H9 (cell line): Measurements from ENCODE around the gene HK3. TPM values are rescaled to one million over a fixed set of nuclear protein-coding genes. Genes with fewer than 3 reads are reported as not detected.
A peak's percentile ranks its signal among the peaks of the same experiment; 100 is the strongest.

Source experiments
- DNase-seq: peaks from one replicate; pipeline ENCODE4 v3.0.0-alpha.2; 2017
- H2AFZ ChIP-seq: one replicate; pipeline ENCODE4 v1.6.1; 2013; ENCODE audit warnings: mild to moderate bottlenecking, low read length, control low read depth, moderate library complexity
- H2AK5ac ChIP-seq: 2 replicates; pipeline ENCODE4 v1.6.1; 2013; ENCODE audit warnings: low read length, control low read depth, mixed read lengths; ENCODE audit not compliant: insufficient read length
- H2BK120ac ChIP-seq: one replicate; pipeline ENCODE4 v1.6.1; 2013; ENCODE audit warnings: low read depth, mild to moderate bottlenecking, low read length, control low read depth, inconsistent platforms; ENCODE audit not compliant: poor library complexity, severe bottlenecking
- H2BK12ac ChIP-seq: 2 replicates; pipeline ENCODE4 v1.6.1; 2013; ENCODE audit warnings: low read length, control low read depth, mixed read lengths, low read depth; ENCODE audit not compliant: insufficient read length
- H2BK15ac ChIP-seq: 2 replicates; pipeline ENCODE4 v1.6.1; 2013; ENCODE audit warnings: low read depth, low read length, control low read depth
- H2BK20ac ChIP-seq: one replicate; pipeline ENCODE4 v1.6.1; 2013; ENCODE audit warnings: low read depth, mild to moderate bottlenecking, low read length, control low read depth, inconsistent platforms; ENCODE audit not compliant: poor library complexity, severe bottlenecking
- H2BK5ac ChIP-seq: 2 replicates; pipeline ENCODE4 v1.6.1; 2013; ENCODE audit warnings: low read length, control low read depth, mixed read lengths; ENCODE audit not compliant: insufficient read length
- H3K14ac ChIP-seq: 2 replicates; pipeline ENCODE4 v1.6.1; 2013; ENCODE audit warnings: low read length, control low read depth; ENCODE audit not compliant: insufficient read depth
- H3K18ac ChIP-seq: 2 replicates; pipeline ENCODE4 v1.6.1; 2013; ENCODE audit warnings: low read depth, mild to moderate bottlenecking, mixed read lengths, low read length, control low read depth; ENCODE audit not compliant: insufficient read length
- H3K23ac ChIP-seq: 2 replicates; pipeline ENCODE4 v1.6.1; 2013; ENCODE audit warnings: low read length, control low read depth, mixed read lengths, low read depth; ENCODE audit not compliant: insufficient read length
- H3K23me2 ChIP-seq: 2 replicates; pipeline ENCODE4 v1.6.1; 2013; ENCODE audit warnings: low read depth, mild to moderate bottlenecking, mixed read lengths, low read length, control low read depth; ENCODE audit not compliant: insufficient read length, poor library complexity, severe bottlenecking
- H3K27ac ChIP-seq: 2 replicates; pipeline ENCODE4 v1.5.1; 2013; ENCODE audit warnings: low read length, control low read depth, mixed read lengths, low read depth; ENCODE audit not compliant: insufficient read length
- H3K27me3 ChIP-seq: 2 replicates; pipeline ENCODE4 v1.6.1; 2013; ENCODE audit warnings: low read length, control low read depth, inconsistent platforms; ENCODE audit not compliant: insufficient read depth
- H3K4ac ChIP-seq: 2 replicates; pipeline ENCODE4 v1.6.1; 2013; ENCODE audit warnings: low read depth, mild to moderate bottlenecking, control low read depth, inconsistent platforms, low read length, moderate library complexity
- H3K4me1 ChIP-seq: 2 replicates; pipeline ENCODE4 v1.6.1; 2013; ENCODE audit warnings: low read length, control low read depth, inconsistent platforms; ENCODE audit not compliant: insufficient read depth
- H3K4me2 ChIP-seq: 2 replicates; pipeline ENCODE4 v1.6.1; 2013; ENCODE audit warnings: low read length, control low read depth, mixed read lengths; ENCODE audit not compliant: insufficient read length, insufficient read depth
- H3K56ac ChIP-seq: 2 replicates; pipeline ENCODE4 v1.6.1; 2013; ENCODE audit warnings: low read depth, mild to moderate bottlenecking, mixed read lengths, low read length, control low read depth; ENCODE audit not compliant: insufficient read length
- H3K79me1 ChIP-seq: 2 replicates; pipeline ENCODE4 v1.6.1; 2013; ENCODE audit warnings: low read depth, mild to moderate bottlenecking, moderate library complexity, low read length, control low read depth, inconsistent platforms; ENCODE audit not compliant: insufficient read depth, poor library complexity, severe bottlenecking
- H3K79me2 ChIP-seq: 2 replicates; pipeline ENCODE4 v1.6.1; 2013; ENCODE audit warnings: low read length, control low read depth, inconsistent platforms; ENCODE audit not compliant: insufficient read depth
- H3K9ac ChIP-seq: 2 replicates; pipeline ENCODE4 v1.6.1; 2013; ENCODE audit warnings: low read length, control low read depth, mixed read lengths; ENCODE audit not compliant: insufficient read length; ENCODE audit errors: extremely low read depth
- H3K9me3 ChIP-seq: one replicate; pipeline ENCODE4 v1.6.1; 2013; ENCODE audit warnings: low read depth, low read length, inconsistent platforms; ENCODE audit not compliant: control insufficient read depth
- H3T11ph ChIP-seq: one replicate; pipeline ENCODE4 v1.6.1; 2013; ENCODE audit warnings: mild to moderate bottlenecking, low read length, control low read depth, inconsistent platforms
- H4K20me1 ChIP-seq: one replicate; pipeline ENCODE4 v1.6.1; 2013; ENCODE audit not compliant: control insufficient read depth, insufficient read length, insufficient read depth
- H4K5ac ChIP-seq: 2 replicates; pipeline ENCODE4 v1.6.1; 2013; ENCODE audit warnings: low read depth, mild to moderate bottlenecking, mixed read lengths, low read length, control low read depth; ENCODE audit not compliant: insufficient read length
- H4K8ac ChIP-seq: replicated peaks from 2 replicates; pipeline ENCODE4 v1.6.1; 2013; ENCODE audit warnings: low read length, control low read depth, mixed read lengths, low read depth; ENCODE audit not compliant: insufficient read length
- H4K91ac ChIP-seq: 2 replicates; pipeline ENCODE4 v1.6.1; 2013; ENCODE audit warnings: low read depth, mild to moderate bottlenecking, moderate library complexity, mixed read lengths, low read length, control low read depth; ENCODE audit not compliant: insufficient read length
- H3K27ac Mint-ChIP-seq, 3 experiments: 2 replicates in 2 of 3; 3 replicates in 1 of 3; pipeline ENCODE4 v1.8.0; 2020 to 2021; ENCODE audit warnings: mixed read lengths in 3 of 3, mild to moderate bottlenecking in 1 of 3, moderate library complexity in 1 of 3
- H3K27me3 Mint-ChIP-seq: 2 replicates; pipeline ENCODE4 v1.8.0; 2021; ENCODE audit warnings: low read depth, mild to moderate bottlenecking, moderate library complexity, mixed read lengths
- H3K36me3 Mint-ChIP-seq, 3 experiments: 2 replicates in 2 of 3; 3 replicates in 1 of 3; pipeline ENCODE4 v1.8.0; 2020 to 2021; ENCODE audit warnings: low read depth in 3 of 3, mixed read lengths in 3 of 3; ENCODE audit not compliant: insufficient read depth in 1 of 3
- H3K4me1 Mint-ChIP-seq, 2 experiments: 2 replicates each; pipeline ENCODE4 v1.8.0; 2020; ENCODE audit warnings: mixed read lengths in 2 of 2
- H3K4me3 Mint-ChIP-seq, 2 experiments: 2 replicates in 1 of 2; 3 replicates in 1 of 2; pipeline ENCODE4 v1.8.0; 2020 to 2021; ENCODE audit warnings: mild to moderate bottlenecking in 2 of 2, mixed read lengths in 2 of 2, moderate library complexity in 1 of 2
- H3K9me3 Mint-ChIP-seq, 2 experiments: 2 replicates in 1 of 2; 3 replicates in 1 of 2; pipeline ENCODE4 v1.8.0; 2020; ENCODE audit warnings: mild to moderate bottlenecking in 2 of 2, mixed read lengths in 2 of 2, moderate library complexity in 1 of 2
- WGBS: extraction: QIAGEN DNeasy Blood & Tissue Kit; methylation state at CpG from one replicate; pipeline ENCODE4 v1.1.7; 2013; ENCODE audit warnings: missing lambda C conversion rate, low lambda C conversion rate, mixed read lengths; ENCODE audit not compliant: insufficient read length; ENCODE audit errors: extremely low coverage; 5-methylcytosine and 5-hydroxymethylcytosine counted together
- total RNA-seq: library from RNA; stranded (reverse); gene quantifications from 2 replicates; pipeline ENCODE4 v1.2.1, GENCODE V29; 2021
- TF ChIP-seq, protein P1 (sequence below): fragments of 200-600 bp; sonication (generic); conservative IDR thresholded peaks from 3 replicates; pipeline ENCODE4 v1.8.0; 2021; ENCODE audit warnings: antibody characterized with exemption, mild to moderate bottlenecking

HK3 gene
- total RNA-seq, 1 experiment from 2014 or later: not detected

DNA sequence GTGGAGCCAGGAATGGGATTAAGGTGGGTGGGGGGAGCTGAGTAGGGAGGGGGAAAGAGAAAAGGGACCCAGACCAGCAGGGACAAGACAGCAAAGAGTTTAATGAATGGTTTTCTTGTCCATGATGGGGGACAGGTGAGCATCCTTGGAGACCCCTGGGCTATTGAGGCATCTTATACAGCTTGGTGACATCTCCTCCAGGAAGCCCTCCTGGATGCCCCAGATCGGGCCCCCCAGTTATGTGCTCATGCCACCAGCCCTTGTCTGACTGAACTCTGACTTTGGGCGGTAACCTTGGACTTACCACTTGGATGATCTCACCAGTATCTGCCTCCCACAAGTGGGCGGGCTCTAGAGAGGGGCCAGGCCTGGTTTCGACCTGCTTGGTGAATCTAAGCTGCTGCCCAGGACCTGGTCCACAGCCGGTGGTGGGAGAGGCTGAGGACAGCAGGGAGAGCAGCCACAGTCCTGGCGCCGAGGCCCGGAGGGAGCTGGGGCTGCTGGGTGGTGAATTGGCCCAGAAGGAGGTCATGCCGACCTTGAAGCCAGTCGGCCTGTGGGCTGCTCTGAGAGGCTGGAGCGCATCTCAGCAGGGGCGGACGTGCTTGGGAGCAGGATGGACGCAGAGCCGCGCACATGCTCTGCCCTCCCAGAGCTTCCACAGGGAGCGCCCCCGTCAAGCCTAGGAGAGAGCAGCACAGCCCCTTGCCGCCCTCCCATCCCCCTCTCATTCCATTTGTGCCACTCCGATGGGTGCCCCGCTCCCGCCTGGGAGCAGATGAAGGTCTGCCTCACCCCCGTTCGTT is 52.6 kb downstream of the HK3 start:
- no peaks in the 10 kb centered on the region for H3K36me3 Mint-ChIP-seq
- no peak overlapping the region for H3K27ac Mint-ChIP-seq
- H4K91ac ChIP-seq: no peak overlapping the region
- H3T11ph ChIP-seq: no peak overlapping the region
- no peak overlapping the region for H2BK120ac ChIP-seq
- H3K9me3 ChIP-seq: no peaks in the 10 kb centered on the region
- H3K14ac ChIP-seq: 0 out of 2 replicates have a peak overlapping the region, but pooled peaks have one; percentile 53
- H3K79me2 ChIP-seq: no peaks in the 10 kb centered on the region
- H3K18ac ChIP-seq: no peak overlapping the region
- no peak overlapping the region for H3K4ac ChIP-seq
- no peak overlapping the region for H3K23ac ChIP-seq
- no peak for DNase-seq
- H3K27me3 ChIP-seq: no peaks in the 10 kb centered on the region
- H2BK15ac ChIP-seq: no peak overlapping the region; the same call in 1 of the 2 replicates
- no peaks in the 10 kb centered on the region for H3K4me1 ChIP-seq
- WGBS: no CpG with 5 or more reads among the region's 24 CpGs
- no peak overlapping the region for H2BK5ac ChIP-seq
- TF ChIP-seq, protein P1, sequence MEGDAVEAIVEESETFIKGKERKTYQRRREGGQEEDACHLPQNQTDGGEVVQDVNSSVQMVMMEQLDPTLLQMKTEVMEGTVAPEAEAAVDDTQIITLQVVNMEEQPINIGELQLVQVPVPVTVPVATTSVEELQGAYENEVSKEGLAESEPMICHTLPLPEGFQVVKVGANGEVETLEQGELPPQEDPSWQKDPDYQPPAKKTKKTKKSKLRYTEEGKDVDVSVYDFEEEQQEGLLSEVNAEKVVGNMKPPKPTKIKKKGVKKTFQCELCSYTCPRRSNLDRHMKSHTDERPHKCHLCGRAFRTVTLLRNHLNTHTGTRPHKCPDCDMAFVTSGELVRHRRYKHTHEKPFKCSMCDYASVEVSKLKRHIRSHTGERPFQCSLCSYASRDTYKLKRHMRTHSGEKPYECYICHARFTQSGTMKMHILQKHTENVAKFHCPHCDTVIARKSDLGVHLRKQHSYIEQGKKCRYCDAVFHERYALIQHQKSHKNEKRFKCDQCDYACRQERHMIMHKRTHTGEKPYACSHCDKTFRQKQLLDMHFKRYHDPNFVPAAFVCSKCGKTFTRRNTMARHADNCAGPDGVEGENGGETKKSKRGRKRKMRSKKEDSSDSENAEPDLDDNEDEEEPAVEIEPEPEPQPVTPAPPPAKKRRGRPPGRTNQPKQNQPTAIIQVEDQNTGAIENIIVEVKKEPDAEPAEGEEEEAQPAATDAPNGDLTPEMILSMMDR: no peak
- H3K9ac ChIP-seq: no peak overlapping the region
- H3K9me3 Mint-ChIP-seq: no peaks in the 10 kb centered on the region
- H3K23me2 ChIP-seq: no peaks in the 10 kb centered on the region
- no peak overlapping the region for H2AK5ac ChIP-seq
- no peak overlapping the region for H3K4me2 ChIP-seq
- H2AFZ ChIP-seq: no peak overlapping the region
- no peaks in the 10 kb centered on the region; the same call in 1 of the 2 replicates for H3K27me3 Mint-ChIP-seq
- no peak overlapping the region for H3K27ac ChIP-seq
- H3K4me1 Mint-ChIP-seq: peaks cover 0 to 26% of the 10 kb centered on the region in 2 experiments; a peak in 2 of 4 replicates
- no peak overlapping the region for H2BK20ac ChIP-seq
- no peaks in the 10 kb centered on the region for H4K20me1 ChIP-seq
- H3K56ac ChIP-seq: no peak overlapping the region
- no peak overlapping the region for H4K5ac ChIP-seq
- no peak overlapping the region for H2BK12ac ChIP-seq
- no peak overlapping the region for H4K8ac ChIP-seq
- no peak overlapping the region for H3K4me3 Mint-ChIP-seq
- H3K79me1 ChIP-seq: no peaks in the 10 kb centered on the region
